ENCODE measurements around the gene INTS6. TPM values are rescaled to one million over a fixed set of nuclear protein-coding genes. Genes with fewer than 3 reads are reported as not detected.

Gene INTS6
- total RNA-seq, 1 experiment from 2014 or later, result 27.2 TPM

- no peak for DNase-seq (ENCODE audit: low spot score)
- no peak overlapping the region for H3K27ac Mint-ChIP-seq
- TF ChIP-seq ATF6 (CRISPR knock-in tag; IDR thresholded peaks at IDR 0.05) (no peak), MAX (CRISPR knock-in tag; IDR thresholded peaks at IDR 0.05) (no peak), PRDM15 (CRISPR knock-in tag; IDR thresholded peaks at IDR 0.05) (no peak), ZBTB21 (CRISPR knock-in tag; IDR thresholded peaks at IDR 0.05; ENCODE audit: borderline replicate concordance) (no peak), SMAD4 (CRISPR knock-in tag; IDR thresholded peaks at IDR 0.05) (no peak), USF1 (CRISPR knock-in tag; IDR thresholded peaks at IDR 0.05) (no peak), ZNF532 (CRISPR knock-in tag; IDR thresholded peaks at IDR 0.05; ENCODE audit: borderline replicate concordance) (no peak), ERG (CRISPR knock-in tag; IDR thresholded peaks at IDR 0.05) (no peak)
- peaks cover 42% of the 10 kb centered on the region for H3K4me1 Mint-ChIP-seq
- no peaks in the 10 kb centered on the region for H3K27me3 Mint-ChIP-seq (ENCODE audit: low read depth)
- ATAC-seq, result no peak
- H3K36me3 Mint-ChIP-seq, result no peaks in the 10 kb centered on the region
- ChIA-PET CTCF (no interaction called here), POLR2A (interaction anchor here (0.6 kb wide), 1 partner anchor 14 kb away, joined by 7 read pairs; no protein-coding TSS in a partner anchor)
- no peaks in the 10 kb centered on the region for H3K9me3 Mint-ChIP-seq
- no peak overlapping the region for H3K4me3 Mint-ChIP-seq
Measured at GRCh38 chr13:51342706-51343105, 110.1 kb downstream of the INTS6 start.

- POLR2A ChIA-PET, result interaction anchor here (0.6 kb wide), 2 partner anchors 10 to 15 kb away, joined by 3 to 7 read pairs; no protein-coding TSS in a partner anchor
- DNase-seq (ENCODE audit: low spot score) (no peak), ATAC-seq (no peak)
- Mint-ChIP-seq H3K4me1 (peaks cover 38% of the 10 kb centered on the region), H3K27me3 (ENCODE audit: low read depth) (no peaks in the 10 kb centered on the region), H3K27ac (no peak overlapping the region), H3K36me3 (no peaks in the 10 kb centered on the region), H3K9me3 (no peaks in the 10 kb centered on the region), H3K4me3 (no peak overlapping the region)
- no peak for TF ChIP-seq ERG (CRISPR knock-in tag; IDR thresholded peaks at IDR 0.05)
- TF ChIP-seq ZNF425 (CRISPR knock-in tag; conservative IDR thresholded peaks at IDR 0.05), result no peak
- TF ChIP-seq ZNF317 (CRISPR knock-in tag; IDR thresholded peaks at IDR 0.05; ENCODE audit: borderline replicate concordance, low read depth), result no peak
- TF ChIP-seq FOXK1 (CRISPR knock-in tag; IDR thresholded peaks at IDR 0.05), result no peak
- CTCF ChIA-PET, result interaction anchor here (0.7 to 1.6 kb wide), 3 partner anchors 44 to 116 kb away, joined by 3 read pairs; no protein-coding TSS in a partner anchor
Measured at GRCh38 chr13:51341791-51342190, 111.0 kb downstream of the INTS6 start.
